ENCODE data around the gene SUPT20HL2.

Gene SUPT20HL2

GRCh38 chrX:24285082-24285481 is 28.8 kb downstream of the SUPT20HL2 start:
- Histone ChIP-seq H3K36me3 (ENCODE audit: insufficient read depth, insufficient read length, low read length) (no peaks in the 10 kb centered on the region), H3K9ac (ENCODE audit: insufficient read length, low read depth) (no peak overlapping the region), H3K4me1 (ENCODE audit: insufficient read depth, insufficient read length) (no peaks in the 10 kb centered on the region), H3K4me3 (ENCODE audit: insufficient read length, low read depth) (no peak overlapping the region), H3K9me3 (ENCODE audit: insufficient read depth, low read length) (peaks cover 5% of the 10 kb centered on the region; the same call in 1 of the 2 replicates), H3K27me3 (ENCODE audit: insufficient read depth, insufficient read length) (no peaks in the 10 kb centered on the region)
- TF ChIP-seq YY1 (IDR thresholded peaks at IDR 0.05; ENCODE audit: insufficient read depth, insufficient read length) (no peak), ZNF274 (IDR thresholded peaks at IDR 0.05; ENCODE audit: low read depth, low read length) (no peak), SUZ12 (IDR thresholded peaks at IDR 0.05; ENCODE audit: extremely low read depth, insufficient read depth, insufficient read length) (no peak)
- DNase-seq (ENCODE audit: low read depth, low spot score) = no peak

- no peaks in the 10 kb centered on the region for H3K36me3 ChIP-seq (ENCODE audit: insufficient read depth, insufficient read length, low read length)
- no peak for TF ChIP-seq ZNF274 (IDR thresholded peaks at IDR 0.05; ENCODE audit: low read depth, low read length)
- DNase-seq (ENCODE audit: low read depth, low spot score) = no peak
These were observed 30.6 kb downstream of the SUPT20HL2 start for GRCh38 chrX:24283127-24283794.

GRCh38 chrX:24282381-24283126 is 31.3 kb downstream of the SUPT20HL2 start:
- H3K9ac ChIP-seq (ENCODE audit: insufficient read length, low read depth) = no peak overlapping the region
- no peak for DNase-seq (ENCODE audit: low read depth, low spot score)

More at GRCh38 chrX:24283127-24283794, 30.6 kb downstream of the SUPT20HL2 start:
- no peaks in the 10 kb centered on the region for H3K4me1 ChIP-seq (ENCODE audit: insufficient read depth, insufficient read length)
- H3K4me3 ChIP-seq (ENCODE audit: insufficient read length, low read depth) = no peak overlapping the region
- no peaks in the 10 kb centered on the region for H3K27me3 ChIP-seq (ENCODE audit: insufficient read depth, insufficient read length)
- no peak overlapping the region for H3K9ac ChIP-seq (ENCODE audit: insufficient read length, low read depth)
- no peaks in the 10 kb centered on the region for H3K9me3 ChIP-seq (ENCODE audit: insufficient read depth, low read length)

GRCh38 chrX:24277405-24277804 is 36.5 kb downstream of the SUPT20HL2 start:
- no peak for DNase-seq (ENCODE audit: low read depth, low spot score)
- TF ChIP-seq YY1 (IDR thresholded peaks at IDR 0.05; ENCODE audit: insufficient read depth, insufficient read length) = no peak
- TF ChIP-seq SUZ12 (IDR thresholded peaks at IDR 0.05; ENCODE audit: extremely low read depth, insufficient read depth, insufficient read length) = no peak
- TF ChIP-seq ZNF274 (IDR thresholded peaks at IDR 0.05; ENCODE audit: low read depth, low read length) = no peak
- Histone ChIP-seq H3K9ac (ENCODE audit: insufficient read length, low read depth) (no peak overlapping the region), H3K9me3 (ENCODE audit: insufficient read depth, low read length) (no peaks in the 10 kb centered on the region), H3K4me3 (ENCODE audit: insufficient read length, low read depth) (no peak overlapping the region), H3K36me3 (ENCODE audit: insufficient read depth, insufficient read length, low read length) (no peaks in the 10 kb centered on the region), H3K4me1 (ENCODE audit: insufficient read depth, insufficient read length) (no peaks in the 10 kb centered on the region), H3K27me3 (ENCODE audit: insufficient read depth, insufficient read length) (no peaks in the 10 kb centered on the region)

More at GRCh38 chrX:24282381-24283126, 31.3 kb downstream of the SUPT20HL2 start:
- TF ChIP-seq YY1 (IDR thresholded peaks at IDR 0.05; ENCODE audit: insufficient read depth, insufficient read length) = no peak
- TF ChIP-seq SUZ12 (IDR thresholded peaks at IDR 0.05; ENCODE audit: extremely low read depth, insufficient read depth, insufficient read length) = no peak
- TF ChIP-seq ZNF274 (IDR thresholded peaks at IDR 0.05; ENCODE audit: low read depth, low read length) = no peak
- no peaks in the 10 kb centered on the region for H3K4me1 ChIP-seq (ENCODE audit: insufficient read depth, insufficient read length)
- H3K9me3 ChIP-seq (ENCODE audit: insufficient read depth, low read length) = no peaks in the 10 kb centered on the region
- no peaks in the 10 kb centered on the region for H3K36me3 ChIP-seq (ENCODE audit: insufficient read depth, insufficient read length, low read length)
- no peak overlapping the region for H3K4me3 ChIP-seq (ENCODE audit: insufficient read length, low read depth)
- no peaks in the 10 kb centered on the region for H3K27me3 ChIP-seq (ENCODE audit: insufficient read depth, insufficient read length)

- Histone ChIP-seq H3K4me3 (ENCODE audit: insufficient read length, low read depth) (no peak overlapping the region), H3K4me1 (ENCODE audit: insufficient read depth, insufficient read length) (no peaks in the 10 kb centered on the region), H3K9ac (ENCODE audit: insufficient read length, low read depth) (no peak overlapping the region), H3K9me3 (ENCODE audit: insufficient read depth, low read length) (no peaks in the 10 kb centered on the region), H3K27me3 (ENCODE audit: insufficient read depth, insufficient read length) (no peaks in the 10 kb centered on the region), H3K36me3 (ENCODE audit: insufficient read depth, insufficient read length, low read length) (no peaks in the 10 kb centered on the region)
- no peak for DNase-seq (ENCODE audit: low read depth, low spot score)
- TF ChIP-seq ZNF274 (IDR thresholded peaks at IDR 0.05; ENCODE audit: low read depth, low read length) = no peak
- no peak for TF ChIP-seq YY1 (IDR thresholded peaks at IDR 0.05; ENCODE audit: insufficient read depth, insufficient read length)
- TF ChIP-seq SUZ12 (IDR thresholded peaks at IDR 0.05; ENCODE audit: extremely low read depth, insufficient read depth, insufficient read length) = no peak
These were observed 37.9 kb downstream of the SUPT20HL2 start for GRCh38 chrX:24276015-24276414.

GRCh38 chrX:24271262-24271661 is 42.6 kb downstream of the SUPT20HL2 start:
- DNase-seq (ENCODE audit: low read depth, low spot score) = no peak
- Histone ChIP-seq H3K27me3 (ENCODE audit: insufficient read depth, insufficient read length) (no peaks in the 10 kb centered on the region), H3K4me1 (ENCODE audit: insufficient read depth, insufficient read length) (no peaks in the 10 kb centered on the region), H3K4me3 (ENCODE audit: insufficient read length, low read depth) (no peak overlapping the region), H3K9ac (ENCODE audit: insufficient read length, low read depth) (no peak overlapping the region), H3K9me3 (ENCODE audit: insufficient read depth, low read length) (no peaks in the 10 kb centered on the region), H3K36me3 (ENCODE audit: insufficient read depth, insufficient read length, low read length) (no peaks in the 10 kb centered on the region)
- TF ChIP-seq ZNF274 (IDR thresholded peaks at IDR 0.05; ENCODE audit: low read depth, low read length) = no peak
- TF ChIP-seq YY1 (IDR thresholded peaks at IDR 0.05; ENCODE audit: insufficient read depth, insufficient read length) = no peak
- TF ChIP-seq SUZ12 (IDR thresholded peaks at IDR 0.05; ENCODE audit: extremely low read depth, insufficient read depth, insufficient read length) = no peak

- TF ChIP-seq YY1 (IDR thresholded peaks at IDR 0.05; ENCODE audit: insufficient read depth, insufficient read length) (no peak), ZNF274 (IDR thresholded peaks at IDR 0.05; ENCODE audit: low read depth, low read length) (no peak), SUZ12 (IDR thresholded peaks at IDR 0.05; ENCODE audit: extremely low read depth, insufficient read depth, insufficient read length) (no peak)
- no peaks in the 10 kb centered on the region for H3K9me3 ChIP-seq (ENCODE audit: insufficient read depth, low read length)
- no peaks in the 10 kb centered on the region for H3K36me3 ChIP-seq (ENCODE audit: insufficient read depth, insufficient read length, low read length)
- no peaks in the 10 kb centered on the region for H3K27me3 ChIP-seq (ENCODE audit: insufficient read depth, insufficient read length)
- no peaks in the 10 kb centered on the region for H3K4me1 ChIP-seq (ENCODE audit: insufficient read depth, insufficient read length)
- H3K9ac ChIP-seq (ENCODE audit: insufficient read length, low read depth) = no peak overlapping the region
- DNase-seq (ENCODE audit: low read depth, low spot score) = no peak
- no peak overlapping the region for H3K4me3 ChIP-seq (ENCODE audit: insufficient read length, low read depth)
These were observed 45.1 kb downstream of the SUPT20HL2 start for GRCh38 chrX:24268786-24269185.
